HepG2 (cell line): ENCODE data around the gene STK4.

Experiments used
- FOXA3 ChIP-seq: IDR thresholded peaks from 2 replicates; pipeline ENCODE4 v1.6.1; 2016; ENCODE audit warnings: missing genetic modification reagents, missing compliant biosample characterization
- FOXM1 ChIP-seq: sonication (generic); formaldehyde crosslinking; IDR thresholded peaks from 2 replicates; pipeline ENCODE4 v1.5.0; 2020; ENCODE audit warnings: missing genetic modification reagents
- NCOA1 ChIP-seq: sonication (generic); formaldehyde crosslinking; IDR thresholded peaks from 2 replicates; pipeline ENCODE4 v1.9.0; 2021; ENCODE audit warnings: missing genetic modification reagents
- RAD51 ChIP-seq: fragments of 450-650 bp; IDR thresholded peaks from 2 replicates; pipeline ENCODE4 v1.6.1; 2016; ENCODE audit warnings: borderline replicate concordance
- YY1 ChIP-seq: IDR thresholded peaks from 2 replicates; pipeline ENCODE4 v1.6.1; 2011; ENCODE audit warnings: low read length, low read depth, moderate library complexity, mild to moderate bottlenecking; ENCODE audit not compliant: insufficient read depth, insufficient replicate concordance
- ZNF142 ChIP-seq: sonication (generic); formaldehyde crosslinking; IDR thresholded peaks from 2 replicates; pipeline ENCODE4 v1.4.0; 2020; ENCODE audit warnings: missing genetic modification reagents
- ZNF274 ChIP-seq: sonication (generic); formaldehyde crosslinking; IDR thresholded peaks from 2 replicates; pipeline ENCODE4 v1.5.1; 2020; ENCODE audit warnings: mild to moderate bottlenecking, missing genetic modification reagents
- ZNF44 ChIP-seq: sonication (generic); formaldehyde crosslinking; IDR thresholded peaks from 2 replicates; pipeline ENCODE4 v1.5.1; 2020; ENCODE audit warnings: mild to moderate bottlenecking, missing genetic modification reagents
- ZNF790 ChIP-seq: sonication (generic); formaldehyde crosslinking; IDR thresholded peaks from 2 replicates; pipeline ENCODE4 v1.8.0; 2022; ENCODE audit warnings: missing genetic modification reagents, mild to moderate bottlenecking, borderline replicate concordance

GRCh38 chr20:45105317-45105716, 139.0 kb downstream of the STK4 start:
- no peak for TF ChIP-seq ZNF44 (CRISPR knock-in tag)
- no peak for TF ChIP-seq ZNF274
- TF ChIP-seq ZNF790 (CRISPR knock-in tag): no peak
- no peak for TF ChIP-seq ZNF142 (CRISPR knock-in tag)
- TF ChIP-seq FOXM1: no peak
- no peak for TF ChIP-seq FOXA3 (CRISPR knock-in tag)
- no peak for TF ChIP-seq YY1
- peak; percentile 93 for TF ChIP-seq RAD51
- no peak for TF ChIP-seq NCOA1 (CRISPR knock-in tag)
